GM19043 (cell line): ENCODE measurements around the gene SLC22A12.
"Not testable (repeated sequence)": the region's sequence is repeated elsewhere in the genome, so short reads cannot be mapped to it uniquely, and the experiment has no call there.

Experiments
- ATAC-seq: cut with Tn5 transposase; IDR thresholded peaks from one replicate; pipeline ENCODE4 v1.9.1; 2021; ENCODE audit warnings: low read depth; ENCODE audit not compliant: unreplicated experiment

Gene SLC22A12

DNA sequence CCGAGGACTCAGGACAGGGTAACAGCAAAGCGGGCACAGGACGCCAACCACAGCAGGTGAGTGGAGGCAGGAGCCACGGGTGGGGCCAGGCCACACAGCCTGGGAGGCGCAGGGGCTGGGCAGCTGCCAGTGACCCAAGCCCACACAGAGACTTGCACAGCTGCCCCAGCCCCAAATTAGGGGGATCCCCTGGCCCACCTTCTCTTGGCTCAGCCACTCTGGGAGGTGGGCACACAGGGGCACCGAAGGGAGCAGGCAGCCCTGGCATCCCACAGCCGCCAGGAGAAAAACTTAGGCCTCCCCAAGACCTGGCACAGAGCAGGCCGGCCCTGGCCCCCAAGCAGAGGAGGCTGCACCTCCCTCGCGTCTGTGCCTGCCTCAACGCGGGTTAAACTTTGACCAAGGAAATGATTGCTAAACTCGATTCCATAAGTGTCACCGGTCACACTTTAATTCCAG, at the start of gene SLC22A12:
Gene SLC22A12 (plus strand): TSS at position 458 of the 459 bp plus-strand sequence. CDS start 337 bp downstream, outside the sequence.
- ATAC-seq: no peak

DNA sequence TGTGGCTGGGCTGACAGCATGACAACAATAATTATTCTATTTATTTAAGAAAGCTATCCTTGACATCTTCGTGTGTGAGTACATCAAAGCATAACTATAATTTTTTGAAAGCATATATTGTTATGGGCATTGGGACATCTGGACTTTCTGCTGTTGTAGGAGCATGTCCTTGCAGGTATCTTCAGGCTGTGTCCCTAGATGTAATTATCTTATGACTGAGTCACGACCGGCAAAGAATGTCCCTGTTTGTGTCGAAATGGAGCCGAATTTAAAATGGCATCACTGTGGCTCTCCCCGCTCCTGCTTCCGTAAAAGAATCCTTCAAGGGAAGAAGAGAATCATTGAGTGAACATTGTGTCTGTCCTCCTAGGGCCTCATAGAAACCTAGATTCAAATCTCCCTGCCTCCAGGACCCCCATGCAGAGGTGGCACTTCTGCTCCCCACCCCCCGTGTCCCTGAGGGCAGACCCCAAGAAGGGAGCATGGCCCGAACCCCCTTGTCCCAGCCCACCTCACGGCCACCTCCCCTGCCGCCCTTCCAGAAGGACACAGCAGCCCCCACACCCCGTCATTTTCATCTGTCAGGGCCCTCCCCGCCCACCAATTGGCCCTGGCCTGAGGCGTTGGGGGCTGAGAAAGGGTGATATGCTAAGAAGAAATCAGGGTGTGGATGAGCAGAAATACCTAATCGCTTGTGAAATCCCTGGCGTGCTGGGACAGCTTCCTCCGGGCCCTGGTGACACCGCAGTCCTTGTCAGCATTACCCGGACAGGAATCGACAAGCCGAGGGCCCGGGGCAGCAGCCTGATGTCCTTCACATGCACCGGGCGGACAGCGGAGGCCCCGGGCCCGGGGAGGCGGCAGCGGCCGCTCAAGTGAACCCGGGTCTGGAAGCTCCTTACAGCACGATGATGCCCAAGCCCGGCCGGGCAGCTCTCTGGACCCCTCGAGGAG, 48.6 kb upstream of the SLC22A12 start:
- no peak for ATAC-seq

DNA sequence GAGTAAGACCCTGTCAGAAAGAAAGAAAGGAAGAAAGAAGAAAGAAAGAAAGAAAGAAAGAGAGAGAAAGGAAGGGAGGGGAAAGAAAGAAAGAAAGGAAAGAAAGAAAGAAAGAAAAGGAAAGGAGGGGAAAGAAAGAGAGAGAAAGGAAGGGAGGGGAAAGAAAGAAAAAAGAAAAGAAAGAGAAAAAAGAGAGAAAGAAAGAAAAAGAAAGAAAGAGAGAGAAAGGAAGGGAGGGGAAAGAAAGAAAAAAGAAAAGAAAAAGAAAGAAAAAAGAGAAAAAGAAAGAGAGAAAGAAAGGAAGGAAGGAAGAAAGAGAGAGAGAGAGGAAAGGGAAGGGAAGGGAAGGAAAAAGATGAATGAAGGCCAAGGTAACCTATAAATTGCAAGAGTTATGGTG, 47.2 kb upstream of the SLC22A12 start:
- no peak for ATAC-seq

DNA sequence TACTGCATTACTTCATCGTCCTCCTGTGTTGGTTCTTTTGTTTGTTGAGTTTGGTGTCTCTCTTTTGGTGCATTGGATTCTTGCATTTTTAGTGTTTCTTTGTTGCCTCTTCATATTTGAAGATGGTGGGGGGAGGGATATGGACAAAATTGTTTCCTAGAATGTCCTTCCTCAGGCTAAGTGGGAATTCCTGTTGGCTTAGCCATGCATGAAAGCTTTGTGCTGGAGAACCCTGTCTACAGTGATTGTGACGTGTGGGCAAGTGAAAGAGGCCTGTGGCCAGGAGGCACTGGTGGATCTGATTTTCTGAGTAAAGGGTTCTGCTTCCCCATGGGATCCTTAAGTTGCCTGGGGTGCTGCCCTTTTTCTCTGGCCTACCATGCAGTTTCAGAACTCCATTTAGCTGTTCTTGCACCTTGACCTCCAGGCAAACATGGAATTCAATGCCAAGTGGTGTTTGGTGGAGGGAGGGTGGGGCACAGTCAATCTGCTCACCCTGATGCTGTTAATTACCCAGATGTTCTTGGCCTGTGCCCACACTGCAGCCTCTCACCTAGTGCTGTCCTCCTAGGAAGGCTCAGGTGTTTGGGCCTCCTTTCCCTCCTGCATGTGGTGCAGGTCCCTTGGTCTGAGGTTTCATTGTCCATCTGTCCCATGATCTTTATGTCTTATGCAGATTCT, 46.3 kb upstream of the SLC22A12 start:
- ATAC-seq: no peak

DNA sequence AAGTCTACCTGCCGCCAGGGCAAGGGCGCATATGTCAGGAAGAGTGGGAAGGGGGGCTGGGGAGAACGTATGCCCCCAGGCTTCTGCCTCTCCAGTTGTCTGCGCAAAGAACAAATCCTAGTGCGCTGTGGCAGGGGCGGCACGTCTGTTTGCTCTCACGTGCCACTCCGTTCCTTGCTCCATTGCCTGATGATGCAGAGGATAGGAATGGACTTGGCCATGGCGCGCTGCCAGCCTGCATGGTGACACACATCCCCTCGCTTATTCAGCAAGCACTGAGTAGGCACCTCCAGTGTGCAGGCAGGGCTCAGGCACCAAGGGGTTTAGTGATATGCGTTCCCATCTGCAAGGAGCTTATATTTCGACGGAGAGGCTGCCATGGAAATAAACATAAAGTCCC, 45.4 kb upstream of the SLC22A12 start:
- no peak for ATAC-seq

DNA sequence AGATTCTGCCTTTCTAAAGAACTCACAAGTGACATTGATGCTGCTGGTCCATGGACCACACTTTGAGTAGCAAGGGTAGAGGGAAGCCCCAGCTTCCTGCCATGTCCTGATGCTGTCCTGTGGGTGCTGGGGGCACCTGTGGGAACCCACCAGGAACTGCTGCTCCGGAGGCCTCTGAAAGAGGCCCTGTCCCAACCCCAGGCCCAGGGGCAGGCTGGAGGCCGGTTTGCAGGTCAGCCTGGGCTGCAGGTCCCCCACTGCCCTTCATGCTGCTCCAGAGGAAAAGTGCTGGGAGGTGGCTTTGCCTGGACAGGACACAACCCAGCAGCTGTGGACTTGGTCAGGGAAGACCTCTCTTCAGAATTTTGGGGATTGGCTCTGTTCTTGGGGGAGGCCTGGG, 44.8 kb upstream of the SLC22A12 start:
- no peak for ATAC-seq

DNA sequence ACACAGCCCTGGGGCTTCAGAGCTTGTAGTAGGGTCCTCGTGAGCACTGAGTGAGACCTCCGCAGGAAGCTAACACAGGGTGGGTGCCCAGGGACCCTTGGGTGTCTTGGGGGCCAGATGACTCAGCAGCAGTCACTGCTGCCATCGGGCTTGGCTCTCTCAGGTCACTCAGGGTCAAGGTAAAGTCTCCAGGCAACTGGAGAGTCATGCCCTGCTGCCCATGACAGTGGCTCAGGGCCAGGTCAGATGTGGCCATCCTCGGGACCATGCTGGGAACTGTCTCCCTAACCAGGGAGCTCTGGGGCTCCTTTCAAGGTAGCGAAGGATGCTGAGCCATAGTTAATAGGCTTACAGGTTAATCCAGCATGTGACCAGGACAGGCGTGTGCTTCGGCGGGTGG, 44.4 kb upstream of the SLC22A12 start:
- no peak for ATAC-seq

DNA sequence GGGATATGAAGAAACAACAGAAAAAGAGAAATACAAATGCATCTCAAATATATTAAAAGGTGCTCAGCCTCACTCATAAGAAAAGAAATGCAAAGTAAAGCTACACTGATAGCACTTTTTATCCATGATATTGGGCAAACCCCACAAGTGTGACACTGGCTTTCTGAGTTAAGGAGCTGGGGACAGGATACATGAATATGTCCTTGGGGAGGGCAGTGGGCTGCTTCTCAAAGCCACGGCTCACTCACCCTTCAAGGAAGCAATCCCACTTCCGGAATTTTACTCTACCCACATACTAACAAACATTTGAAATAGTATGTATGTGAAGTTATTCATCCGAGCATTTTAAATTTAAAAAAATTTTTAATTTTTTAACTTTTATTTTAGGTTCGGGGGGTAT, 41.1 kb upstream of the SLC22A12 start:
- no peak for ATAC-seq

DNA sequence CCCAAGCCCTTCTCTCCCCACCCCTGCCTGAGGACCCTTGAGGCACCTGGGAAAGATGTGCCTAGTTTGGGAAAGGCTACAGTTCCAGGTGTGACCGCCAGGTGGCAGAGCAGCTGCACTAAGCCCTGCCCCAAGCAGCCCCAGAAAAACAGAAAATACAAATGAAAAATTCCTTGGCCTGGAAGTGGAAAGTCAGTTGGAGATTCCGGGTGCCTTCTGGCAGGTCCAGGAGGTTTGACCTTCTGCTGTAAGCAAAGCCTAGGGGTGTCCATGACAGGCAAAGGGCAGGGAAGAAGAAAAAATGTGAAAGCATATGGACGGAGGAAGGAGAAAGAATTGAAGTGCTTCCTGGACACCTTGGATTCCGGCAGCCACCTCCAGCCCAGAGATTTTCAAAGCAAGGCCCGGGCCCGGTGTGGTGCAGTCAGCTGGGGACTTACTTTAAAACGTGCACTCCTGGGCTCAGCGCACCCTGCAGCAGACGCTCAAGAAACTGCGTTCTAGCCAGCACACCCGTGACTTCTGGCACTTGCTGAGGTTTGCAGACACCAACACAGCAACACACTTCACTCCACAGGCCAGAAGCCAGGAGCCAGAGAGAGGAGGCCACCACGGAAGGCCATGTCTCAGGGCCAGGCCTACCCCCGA, 37.3 kb upstream of the SLC22A12 start:
- ATAC-seq: no peak

DNA sequence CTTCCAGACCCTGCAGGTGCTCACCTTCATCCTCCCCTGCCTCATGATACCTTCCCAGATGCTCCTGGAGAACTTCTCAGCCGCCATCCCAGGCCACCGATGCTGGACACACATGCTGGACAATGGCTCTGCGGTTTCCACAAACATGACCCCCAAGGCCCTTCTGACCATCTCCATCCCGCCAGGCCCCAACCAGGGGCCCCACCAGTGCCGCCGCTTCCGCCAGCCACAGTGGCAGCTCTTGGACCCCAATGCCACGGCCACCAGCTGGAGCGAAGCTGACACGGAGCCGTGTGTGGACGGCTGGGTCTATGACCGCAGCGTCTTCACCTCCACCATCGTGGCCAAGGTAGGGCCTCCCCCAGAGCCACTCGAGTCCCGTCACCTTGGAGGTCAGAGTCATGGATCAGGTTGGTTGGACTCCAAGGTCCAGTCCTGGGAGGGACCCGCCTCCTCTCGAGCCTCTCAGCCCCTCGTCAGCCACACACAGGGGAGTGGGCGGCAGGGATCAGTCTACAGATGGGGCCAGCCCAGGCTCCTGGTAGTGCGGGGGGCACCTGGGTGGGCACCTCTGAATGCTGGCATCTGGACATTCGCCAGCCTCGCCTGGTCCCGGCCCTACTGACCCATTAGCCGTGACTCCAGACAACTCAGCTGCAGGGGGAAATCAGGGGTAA, 34.8 kb upstream of the SLC22A12 start:
- no peak for ATAC-seq

DNA sequence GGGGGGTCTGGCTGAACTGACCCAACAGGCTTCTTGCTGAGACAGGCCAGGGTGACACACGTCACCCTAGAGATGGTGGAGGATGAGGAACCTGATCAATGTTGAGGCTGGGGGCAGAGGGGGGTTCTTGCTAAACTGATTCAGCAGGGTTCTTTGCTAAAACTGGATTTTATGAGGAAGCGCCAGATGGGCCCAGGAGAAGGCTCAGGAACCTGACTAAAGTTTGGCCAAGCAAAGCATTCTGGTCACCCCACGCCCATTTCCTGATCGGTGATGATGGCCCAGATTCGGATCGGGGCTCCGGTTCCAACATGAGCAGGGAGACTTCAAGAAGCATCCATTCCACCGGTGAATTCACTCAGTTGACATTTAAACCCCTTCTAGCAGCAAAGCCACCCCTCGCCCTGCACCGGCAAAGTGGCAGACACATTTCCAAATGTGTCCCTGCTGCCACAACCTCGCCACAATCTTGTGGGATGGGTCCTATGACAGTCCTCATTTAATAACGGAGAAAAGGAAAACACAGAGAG, 34.2 kb upstream of the SLC22A12 start:
- no peak for ATAC-seq

DNA sequence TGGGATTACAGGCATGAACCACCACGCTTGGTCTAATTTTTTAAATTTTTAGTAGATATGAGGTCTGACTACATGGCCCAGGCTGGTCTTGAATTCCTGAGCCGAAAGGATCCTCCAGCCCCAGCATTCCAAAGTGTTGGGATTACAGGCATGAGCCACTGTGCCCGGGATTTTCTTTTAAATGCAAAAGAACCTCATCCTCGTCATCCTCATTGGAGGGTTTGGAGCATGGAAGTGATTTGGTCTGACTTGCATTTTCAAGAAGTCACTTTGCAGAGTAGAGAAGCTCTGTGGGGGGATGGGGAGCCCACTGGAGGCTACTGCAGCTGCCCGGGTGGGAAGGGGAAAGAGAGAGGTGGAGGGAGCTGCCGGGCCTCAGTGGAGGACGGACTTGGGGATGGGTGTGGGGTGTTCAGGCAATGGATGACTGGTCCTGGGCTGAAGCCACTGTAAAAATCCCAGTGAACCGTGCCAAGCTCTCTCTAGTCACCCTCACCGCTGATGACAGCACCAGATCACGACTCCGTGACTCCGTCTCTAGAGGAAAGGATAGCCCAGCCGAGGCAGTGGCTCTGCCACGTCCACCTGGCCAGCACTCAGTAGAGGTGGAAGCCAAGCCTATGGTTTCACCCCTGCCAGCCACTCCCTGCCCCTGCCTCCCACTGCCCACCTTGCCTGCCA, 32.8 kb upstream of the SLC22A12 start:
- ATAC-seq: no peak

DNA sequence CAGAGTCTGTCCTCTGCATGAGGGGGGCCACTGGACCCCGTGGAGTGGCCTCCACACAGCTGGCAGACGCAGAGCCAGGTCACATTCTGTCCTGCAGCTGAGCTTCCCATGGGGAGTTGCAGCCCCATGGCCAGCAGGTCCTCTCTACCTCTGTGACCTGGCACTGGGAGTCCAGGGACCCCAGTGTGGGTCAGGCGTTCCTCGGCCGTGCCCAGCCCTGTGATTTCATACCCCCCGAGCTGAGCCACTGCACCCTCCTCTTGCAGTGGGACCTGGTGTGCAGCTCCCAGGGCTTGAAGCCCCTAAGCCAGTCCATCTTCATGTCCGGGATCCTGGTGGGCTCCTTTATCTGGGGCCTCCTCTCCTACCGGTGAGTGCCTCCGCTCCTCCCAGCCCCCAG, 32.2 kb upstream of the SLC22A12 start:
- ATAC-seq: no peak

DNA sequence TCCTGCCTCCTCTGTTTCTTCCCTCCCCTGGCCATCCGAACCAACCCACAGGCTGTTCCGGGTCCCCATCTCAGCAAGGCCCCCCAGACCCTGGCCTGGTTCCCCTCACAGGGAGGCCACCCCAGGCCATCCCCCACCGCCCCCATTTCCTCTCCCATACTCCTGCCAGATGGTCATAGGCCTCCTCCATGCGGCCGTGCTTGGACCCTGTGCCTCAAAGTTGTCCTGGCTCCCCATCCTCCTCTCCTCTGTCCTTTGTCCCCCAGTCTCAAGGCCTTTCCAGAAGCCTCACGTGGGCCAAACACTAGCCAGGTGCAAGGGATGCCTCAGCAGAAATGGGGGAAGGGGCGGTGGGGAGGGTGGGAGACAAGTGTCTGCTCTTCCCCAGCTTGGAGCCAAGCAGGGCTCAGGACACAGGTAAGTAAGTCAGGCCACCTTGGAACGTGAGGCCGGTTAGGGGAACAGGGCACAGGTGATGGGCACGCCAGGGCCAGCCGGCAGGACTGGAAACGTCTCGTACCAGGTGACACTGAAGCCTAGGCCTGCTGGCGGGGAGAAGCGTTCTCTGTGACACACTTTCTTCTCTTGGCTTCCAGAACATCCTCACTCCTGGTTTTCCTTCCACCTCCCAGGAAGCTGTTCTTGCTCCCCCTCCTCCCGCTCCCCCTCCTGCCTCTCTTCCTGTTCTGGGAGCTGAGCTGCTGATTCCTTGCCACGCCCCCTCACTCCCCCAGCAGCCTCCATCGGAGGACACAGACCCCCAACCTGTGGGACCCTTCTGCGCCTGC, 31.5 kb upstream of the SLC22A12 start:
- no peak for ATAC-seq

DNA sequence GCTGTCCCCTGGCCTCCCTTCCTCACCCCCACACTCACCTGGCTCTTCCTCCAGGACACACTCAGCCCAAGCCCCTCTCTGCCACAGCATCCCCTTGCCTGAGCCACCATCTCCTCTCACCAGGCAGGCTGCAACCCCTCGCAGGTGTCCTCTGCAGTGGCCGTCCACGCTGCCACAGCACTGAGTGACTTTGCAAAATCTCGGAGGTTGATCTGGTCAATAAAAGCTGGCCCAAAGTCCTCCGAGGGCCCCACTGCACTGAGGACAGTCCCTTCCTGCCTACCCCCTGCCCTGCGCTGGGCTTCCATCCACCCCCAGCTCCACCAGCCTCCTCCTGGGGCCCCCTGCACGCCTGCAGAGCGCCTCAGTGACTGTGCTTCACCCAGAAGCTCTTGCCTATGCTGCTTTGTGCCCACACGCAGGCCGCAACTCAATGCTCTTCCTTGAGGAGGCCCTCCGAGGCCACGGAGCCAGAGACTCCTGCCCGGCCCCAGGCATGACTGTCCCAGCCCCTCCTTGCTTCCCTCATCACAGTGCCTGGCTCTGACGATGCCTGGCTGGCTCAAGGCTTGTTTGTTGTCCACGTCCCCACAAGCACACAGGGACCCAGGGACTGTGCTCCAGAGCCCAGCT, 30.8 kb upstream of the SLC22A12 start:
- no peak for ATAC-seq

DNA sequence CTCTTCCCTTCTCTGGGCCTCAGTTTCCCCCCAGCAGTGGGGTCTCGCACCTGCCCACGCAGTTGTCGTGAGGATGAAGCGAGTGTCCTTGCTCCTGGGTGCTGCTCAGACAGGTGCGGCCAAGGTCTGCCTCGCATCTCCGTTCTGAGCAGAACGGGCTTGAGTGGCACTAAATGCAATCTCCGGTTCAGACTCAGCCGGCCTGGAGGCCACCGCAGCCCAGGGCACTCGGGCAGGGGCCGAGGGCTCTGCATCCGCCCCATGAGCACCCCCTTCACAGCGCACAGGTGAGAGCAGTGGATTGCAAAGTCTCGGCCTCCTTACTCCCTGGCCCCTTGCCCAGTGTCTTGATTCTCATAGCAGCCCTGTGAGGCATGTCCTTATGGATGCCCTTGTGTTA, 30.1 kb upstream of the SLC22A12 start:
- ATAC-seq: no peak

DNA sequence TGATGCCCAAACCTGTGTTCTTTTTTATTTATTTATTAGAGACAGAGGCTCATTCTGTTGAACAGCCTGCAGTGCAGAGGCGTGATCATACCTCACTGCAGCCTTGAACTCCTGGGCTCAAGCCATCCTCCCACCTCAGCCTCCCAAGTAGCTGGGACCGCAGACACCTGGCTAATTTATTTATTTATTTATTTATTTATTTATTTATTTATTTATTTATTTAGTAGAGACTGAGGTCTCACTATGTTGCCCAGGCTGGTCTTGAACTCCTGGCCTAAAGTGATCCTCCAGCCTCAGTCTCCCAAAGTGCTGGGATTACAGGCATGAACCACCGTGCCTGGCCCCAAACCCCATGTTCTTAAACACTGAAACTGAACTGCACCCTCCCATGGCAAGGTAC, 29.6 kb upstream of the SLC22A12 start:
- not testable (repeated sequence) for ATAC-seq

DNA sequence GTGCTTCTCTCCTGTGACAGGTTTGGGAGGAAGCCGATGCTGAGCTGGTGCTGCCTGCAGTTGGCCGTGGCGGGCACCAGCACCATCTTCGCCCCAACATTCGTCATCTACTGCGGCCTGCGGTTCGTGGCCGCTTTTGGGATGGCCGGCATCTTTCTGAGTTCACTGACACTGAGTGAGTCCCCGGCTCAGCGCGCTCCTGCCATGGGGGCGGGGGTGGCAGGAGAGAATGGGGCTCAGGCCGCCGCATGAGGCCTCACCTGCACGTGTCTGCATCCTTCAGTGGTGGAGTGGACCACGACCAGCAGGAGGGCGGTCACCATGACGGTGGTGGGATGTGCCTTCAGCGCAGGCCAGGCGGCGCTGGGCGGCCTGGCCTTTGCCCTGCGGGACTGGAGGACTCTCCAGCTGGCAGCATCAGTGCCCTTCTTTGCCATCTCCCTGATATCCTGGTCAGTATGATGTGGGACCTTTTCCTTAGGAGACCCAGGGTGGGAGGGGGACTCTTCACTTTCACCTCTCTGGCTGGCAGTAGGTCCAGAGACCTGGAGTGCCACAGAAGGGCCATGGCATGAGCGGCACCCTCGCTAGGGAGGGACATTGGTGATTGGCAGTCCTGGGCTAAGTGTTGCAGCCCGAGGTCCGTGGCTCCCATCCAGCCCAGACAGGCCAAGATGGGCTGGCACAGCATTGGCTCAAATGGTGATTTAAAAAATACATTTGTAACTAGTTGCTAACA, 28.9 kb upstream of the SLC22A12 start:
- no peak for ATAC-seq
